Ureter (tissue), 1 donor: ENCODE measurements around the gene GATA2. TPM values are rescaled to one million over a fixed set of nuclear protein-coding genes. Genes with fewer than 3 reads are reported as not detected.

Experiments used
- DNase-seq: peaks from one replicate; pipeline ENCODE4 v3.0.0-alpha.2; 2020; ENCODE audit warnings: low spot score
- total RNA-seq: library from RNA; stranded (reverse); gene quantifications from one replicate; pipeline ENCODE4 v1.2.4, GENCODE V29; 2023
- donor health status: DM: yes; HTN: yes; CAD: no.

The GATA2 gene
- total RNA-seq: 57.8 TPM

DNA sequence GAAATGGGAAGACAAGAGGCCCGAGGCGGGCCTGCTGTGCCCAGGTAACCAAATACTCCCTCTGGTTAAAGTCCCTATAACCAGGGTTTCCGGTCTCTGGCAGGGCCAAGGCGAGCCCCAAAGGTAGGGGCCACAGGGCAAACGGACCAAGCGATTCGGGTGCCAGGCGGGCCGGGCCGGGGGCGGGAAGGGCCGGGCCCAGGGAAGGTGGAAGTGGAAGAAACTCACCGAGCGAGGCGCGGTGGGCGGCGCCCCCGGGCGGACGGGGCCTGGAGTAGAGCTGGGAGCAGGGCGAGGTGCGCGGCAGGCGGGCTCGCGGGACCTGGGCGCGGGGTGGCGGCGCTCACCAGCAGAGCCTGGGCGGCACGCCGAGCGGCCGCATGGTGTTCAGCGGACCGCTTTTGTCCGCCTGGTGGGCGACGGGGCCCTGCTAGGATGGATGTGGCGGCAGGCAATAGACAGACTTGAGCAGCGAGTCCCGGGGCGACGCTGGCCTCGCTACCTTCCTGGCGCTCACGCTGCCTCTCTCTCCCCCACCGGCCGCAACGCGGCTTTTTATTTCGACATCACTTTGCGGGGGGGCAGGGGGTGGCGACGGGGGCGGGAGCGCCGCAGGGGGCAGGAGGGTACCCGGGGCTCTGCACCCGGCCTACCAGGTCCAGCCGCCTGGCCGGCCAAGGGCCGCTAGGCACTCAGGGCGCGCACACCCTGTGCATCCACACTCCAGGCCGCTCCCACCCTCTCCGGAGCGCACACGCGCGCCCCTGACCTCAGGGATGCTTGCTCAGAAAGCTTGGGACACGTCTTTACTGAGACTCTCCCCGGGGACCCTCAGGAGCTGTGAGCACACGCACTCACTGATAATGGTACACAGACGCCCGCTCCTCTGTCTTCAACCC, at the start of gene GATA2:
TSS of gene GATA2 (minus strand) at position 531 of the 899 bp plus-strand sequence. CDS start 6,170 bp downstream, outside the sequence.
- peak; percentile 65 for DNase-seq

DNA sequence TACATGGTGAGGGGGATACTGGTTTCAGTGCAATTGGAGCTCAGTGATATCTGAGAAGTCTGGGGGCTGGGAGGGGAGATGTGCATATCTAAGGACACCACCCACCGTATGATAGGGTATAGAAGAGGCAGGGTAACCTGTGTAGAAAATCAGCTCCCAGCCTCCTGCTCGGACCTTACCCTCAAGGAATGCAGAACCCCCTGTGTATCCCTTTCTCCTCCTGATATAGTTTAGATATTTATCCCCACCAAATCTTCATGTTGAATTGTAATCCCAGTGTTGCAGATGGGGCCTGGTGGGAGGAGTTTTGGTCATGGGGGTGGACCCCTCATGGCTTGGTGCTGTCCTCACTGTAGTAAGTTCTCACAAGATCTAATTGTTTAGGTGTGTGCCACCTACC, 48.2 kb upstream of the GATA2 start:
- DNase-seq: no peak

DNA sequence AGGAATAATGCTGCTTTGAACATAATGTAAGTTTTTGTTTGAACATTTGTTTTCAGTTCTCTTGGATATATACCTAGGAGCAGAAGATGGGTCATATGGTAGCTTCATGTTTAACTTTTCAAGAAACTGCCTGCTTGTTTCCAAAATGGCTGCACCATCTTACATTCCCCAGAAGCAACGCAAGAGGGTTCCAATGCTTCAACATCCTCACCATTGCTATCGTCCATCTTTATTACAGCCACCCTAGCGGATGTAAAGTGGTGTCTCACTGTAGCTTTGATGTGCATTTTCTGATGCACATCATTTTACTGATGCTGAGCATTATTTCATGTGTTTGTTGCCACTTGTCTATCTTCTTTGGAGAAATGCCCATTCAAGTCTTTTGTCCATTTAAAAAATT, 46.4 kb upstream of the GATA2 start:
- DNase-seq: no peak

DNA sequence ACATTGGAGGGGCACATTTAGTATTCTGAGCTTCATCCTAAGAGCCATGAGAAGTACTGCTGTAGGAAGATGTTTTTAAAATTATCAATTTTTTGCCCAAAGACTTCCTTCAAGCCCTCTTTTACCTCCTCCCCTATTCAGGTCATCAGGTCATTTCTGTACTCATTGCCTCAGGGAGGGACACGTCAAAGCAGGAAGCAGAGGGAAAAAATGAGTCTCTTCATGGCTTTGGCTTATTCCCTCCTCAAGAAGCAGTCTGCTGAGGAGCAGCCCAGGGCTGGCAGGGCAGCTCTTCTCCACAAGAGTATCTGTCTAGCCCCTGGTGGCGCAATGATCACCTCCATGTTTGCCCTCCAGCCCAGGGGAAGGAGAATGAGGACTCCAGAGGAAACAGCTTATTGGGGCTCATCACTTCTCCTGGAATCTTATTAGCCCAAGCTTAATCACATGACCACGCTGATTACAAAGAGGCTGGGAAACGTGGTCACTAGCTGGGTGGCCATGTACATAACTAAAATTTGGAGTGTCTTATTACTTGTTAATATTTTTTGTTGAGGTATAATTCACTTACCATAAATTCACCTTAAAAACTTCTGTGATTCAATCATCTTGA, 44.2 kb upstream of the GATA2 start:
- DNase-seq: no peak

DNA sequence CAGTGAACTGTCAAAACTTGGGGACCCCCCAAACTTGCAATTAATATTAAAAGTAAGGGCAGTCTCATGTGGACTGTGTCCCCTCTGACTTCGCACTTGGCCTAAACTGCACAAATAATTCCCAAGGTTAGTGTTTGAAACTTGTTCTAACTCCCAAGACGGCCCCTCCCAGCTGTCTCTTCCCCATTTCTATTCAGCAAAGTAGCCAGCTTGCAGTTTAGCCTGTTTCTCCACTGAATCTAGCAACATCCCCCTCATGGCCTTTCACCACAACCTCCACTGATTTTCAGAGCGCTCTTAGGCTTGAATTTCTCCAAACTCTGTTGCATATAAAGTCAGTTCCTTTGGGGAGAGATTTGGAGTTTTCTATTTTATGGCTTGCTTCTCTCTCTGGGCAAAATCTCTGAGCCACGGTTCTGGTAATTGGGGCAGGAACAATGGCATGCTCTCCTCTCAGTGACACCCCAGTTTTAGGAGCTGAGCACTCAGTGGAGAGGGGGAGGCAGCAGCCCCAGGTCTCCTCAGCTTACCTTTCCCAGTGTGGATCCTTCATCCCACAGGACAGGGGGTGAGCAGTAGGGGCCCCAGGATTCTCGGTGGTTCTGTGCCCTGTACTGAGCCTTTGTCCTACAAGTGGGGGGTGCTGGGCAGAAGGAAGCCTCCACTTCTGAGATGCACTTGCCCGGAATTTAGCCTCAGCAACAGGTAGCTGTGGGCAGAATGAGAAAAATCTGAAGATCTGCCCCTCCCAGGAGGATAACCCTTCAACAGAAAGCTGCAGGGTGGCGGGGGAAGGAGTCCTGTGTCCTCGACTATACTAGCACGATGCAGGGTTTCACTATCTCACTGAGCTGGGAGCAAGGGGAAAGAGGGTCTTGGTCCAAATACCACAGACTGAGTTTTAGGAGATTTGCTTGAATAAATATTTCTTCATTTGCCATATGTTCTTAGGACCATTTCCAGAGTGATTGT, 39.3 kb upstream of the GATA2 start:
- DNase-seq: no peak

DNA sequence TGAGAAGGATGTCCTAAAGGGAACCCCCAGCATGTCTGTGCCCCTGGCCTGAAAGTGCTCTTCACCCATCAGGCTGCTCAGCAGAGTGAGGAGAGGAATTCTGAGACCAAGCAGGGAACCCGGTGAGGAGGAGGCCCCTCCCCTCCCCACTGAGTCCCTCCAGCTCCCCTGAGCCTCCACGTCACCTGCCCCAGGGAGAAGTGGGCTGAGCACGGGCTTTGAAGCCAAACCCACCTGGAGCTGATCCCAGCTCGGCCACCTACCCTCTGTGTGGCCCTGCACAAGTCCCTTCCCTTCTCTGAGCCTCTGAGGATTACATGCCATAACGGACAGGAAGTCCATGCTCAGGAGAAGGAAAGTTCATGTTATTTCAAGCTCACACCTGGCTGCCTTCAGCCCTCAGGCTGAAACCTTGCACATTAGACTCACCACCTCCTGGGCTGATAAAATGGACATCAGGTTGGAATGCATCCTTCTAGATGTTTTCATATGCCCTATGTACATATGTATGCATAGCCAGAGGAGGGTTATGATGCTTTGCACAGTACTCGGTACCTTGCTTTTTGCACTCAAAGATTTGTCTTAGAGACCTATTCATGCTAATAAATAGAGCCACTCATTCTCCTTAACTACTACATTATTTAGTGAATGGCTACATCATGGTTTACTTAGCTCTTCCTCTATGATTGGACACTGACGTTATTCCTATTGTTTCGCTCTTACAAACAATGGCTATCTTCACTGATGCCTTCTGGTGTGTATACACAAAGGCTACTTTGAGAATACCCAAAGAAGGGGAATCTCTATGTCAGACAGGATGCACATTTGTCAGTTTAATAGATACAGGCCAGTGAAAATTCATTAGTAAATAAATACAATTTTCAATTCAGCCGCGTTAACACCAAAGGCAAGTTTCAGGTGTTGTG, 31.6 kb upstream of the GATA2 start:
- no peak for DNase-seq

DNA sequence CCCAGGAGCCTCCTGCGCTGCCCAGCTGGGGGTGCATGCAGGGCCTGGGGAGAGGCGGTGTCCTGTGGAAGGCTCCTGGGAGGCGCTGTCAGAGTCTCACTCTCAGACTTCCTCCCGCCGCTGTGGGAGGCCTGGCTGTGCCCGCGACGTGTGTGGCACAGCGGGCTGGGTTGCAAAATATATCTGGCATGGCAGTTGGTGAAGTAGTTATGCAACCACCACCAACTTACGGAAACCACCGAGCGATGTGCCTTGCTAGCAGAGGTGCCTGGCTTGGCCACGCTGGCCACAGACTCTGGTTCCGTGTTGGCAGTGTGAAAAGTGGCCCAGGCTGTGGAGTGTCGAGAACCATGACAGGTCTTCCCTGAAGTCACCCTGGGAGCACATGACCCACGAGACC, 30.6 kb upstream of the GATA2 start:
- DNase-seq: no peak

DNA sequence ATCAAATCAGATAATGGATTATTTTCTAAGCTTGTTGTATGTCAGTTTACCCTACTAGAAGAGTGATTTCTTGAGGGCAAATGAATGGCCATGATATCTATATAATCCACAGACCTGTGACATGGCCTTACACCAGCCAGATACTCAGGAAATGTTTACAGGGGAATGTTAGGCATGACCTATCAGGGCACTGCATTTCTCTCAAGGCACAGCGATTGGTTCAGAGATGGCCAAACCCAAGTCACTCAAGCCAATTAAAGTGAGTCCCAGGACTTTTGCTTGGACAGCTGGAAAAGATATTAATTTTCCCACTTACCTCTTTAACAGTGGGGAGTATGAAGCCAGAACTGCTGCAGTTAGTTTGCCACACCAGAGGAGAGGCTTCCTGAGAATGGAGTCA, 28.7 kb upstream of the GATA2 start:
- no peak for DNase-seq

DNA sequence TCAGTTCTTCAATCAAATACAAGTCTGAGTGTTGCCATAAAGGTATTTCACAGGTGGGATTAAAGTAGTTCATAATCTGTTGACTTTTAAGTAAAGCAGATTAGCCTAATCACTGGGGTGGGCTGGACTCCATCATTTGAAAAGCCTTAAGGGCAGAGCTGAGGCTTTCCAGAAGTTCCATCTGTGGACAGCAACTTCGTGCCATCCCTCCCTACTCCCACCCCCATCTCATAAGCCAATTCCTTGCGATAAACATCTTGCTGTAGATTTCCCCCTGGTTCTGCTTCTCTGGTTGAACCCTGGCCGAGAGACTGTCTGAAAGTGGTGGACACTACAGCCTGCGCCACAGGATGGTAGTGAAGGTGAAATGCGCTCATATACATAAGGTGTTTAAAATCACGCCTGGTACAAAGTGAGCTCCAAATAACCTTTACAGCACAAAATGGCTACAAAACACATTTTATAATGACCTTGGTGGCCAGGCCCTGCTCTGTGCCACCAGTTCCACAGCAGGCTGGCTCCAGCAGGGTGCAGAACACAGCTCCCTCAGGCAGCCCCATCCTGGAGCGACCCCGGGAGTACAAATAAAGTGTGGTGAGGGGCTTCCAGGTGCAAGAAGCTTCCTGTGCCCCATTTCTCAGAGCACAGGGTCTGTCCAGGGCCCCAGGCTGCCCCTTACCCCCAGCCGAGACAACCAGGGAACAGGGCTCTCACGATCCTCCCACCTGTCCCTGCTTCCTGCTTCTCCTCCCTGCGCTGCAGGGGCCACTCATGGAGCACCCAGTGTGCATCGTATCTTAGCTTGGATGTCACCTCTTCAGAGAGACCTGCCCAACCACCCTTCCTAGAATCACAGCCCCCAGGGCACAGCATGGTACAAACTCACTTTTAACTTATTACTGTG, 25.8 kb upstream of the GATA2 start:
- DNase-seq: no peak

DNA sequence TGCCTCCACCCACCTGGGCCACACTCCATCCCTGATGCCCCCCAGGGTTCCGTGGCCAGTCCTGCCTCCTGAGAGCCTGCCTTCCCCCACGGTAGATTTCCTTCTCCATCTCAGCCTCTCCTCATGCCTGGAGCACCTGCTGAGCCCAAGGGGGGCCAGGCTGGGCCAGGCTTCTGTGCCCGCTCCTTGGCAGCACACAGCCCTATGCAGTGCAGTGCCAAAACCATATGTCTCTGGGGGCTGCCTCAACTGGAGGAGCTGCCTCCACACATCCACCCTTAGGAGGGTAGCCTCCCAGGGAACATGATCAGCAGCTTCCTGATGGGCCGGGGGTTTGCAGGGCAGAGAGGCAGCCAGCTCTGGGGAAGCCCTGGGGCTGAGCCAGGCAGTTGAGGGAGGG, 24.6 kb upstream of the GATA2 start:
- no peak for DNase-seq

DNA sequence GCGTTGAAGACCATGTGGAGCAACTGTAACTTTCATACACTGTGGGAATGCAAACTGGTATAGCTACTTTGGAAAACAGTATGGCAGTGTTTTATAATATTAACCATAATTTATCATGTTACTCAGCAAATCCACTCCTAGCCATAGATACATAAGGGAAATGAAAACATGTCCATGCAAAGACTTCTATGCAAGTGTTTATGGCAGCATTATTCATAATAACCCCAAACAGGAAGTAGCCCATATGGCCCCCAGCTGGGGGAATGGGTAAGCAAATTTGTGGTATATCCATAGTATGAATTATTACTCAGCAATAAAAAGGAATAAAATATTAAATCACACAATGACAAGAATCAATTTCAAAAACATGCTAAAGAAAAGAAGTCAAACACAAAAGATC, 23.0 kb upstream of the GATA2 start:
- no peak for DNase-seq

DNA sequence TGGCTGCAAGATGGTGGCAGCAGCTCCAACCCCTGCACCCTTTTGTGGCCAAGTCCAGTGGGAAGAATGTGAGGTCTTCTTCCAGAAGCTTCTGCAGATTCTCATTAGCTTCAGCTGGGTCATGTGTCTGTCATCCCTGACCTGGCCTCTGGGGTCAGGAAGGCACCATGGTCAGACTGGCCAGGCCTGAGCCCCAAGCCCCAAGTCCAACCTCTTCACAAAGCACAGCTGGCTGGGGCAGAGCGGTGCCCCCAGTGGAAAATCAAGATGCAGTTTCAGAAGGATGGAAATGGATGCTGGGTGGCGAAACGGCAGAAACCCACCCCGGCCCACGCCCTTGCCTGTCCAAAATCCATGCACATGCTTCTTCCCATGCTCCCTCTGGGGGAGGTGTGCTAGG, 15.9 kb upstream of the GATA2 start:
- DNase-seq: no peak

DNA sequence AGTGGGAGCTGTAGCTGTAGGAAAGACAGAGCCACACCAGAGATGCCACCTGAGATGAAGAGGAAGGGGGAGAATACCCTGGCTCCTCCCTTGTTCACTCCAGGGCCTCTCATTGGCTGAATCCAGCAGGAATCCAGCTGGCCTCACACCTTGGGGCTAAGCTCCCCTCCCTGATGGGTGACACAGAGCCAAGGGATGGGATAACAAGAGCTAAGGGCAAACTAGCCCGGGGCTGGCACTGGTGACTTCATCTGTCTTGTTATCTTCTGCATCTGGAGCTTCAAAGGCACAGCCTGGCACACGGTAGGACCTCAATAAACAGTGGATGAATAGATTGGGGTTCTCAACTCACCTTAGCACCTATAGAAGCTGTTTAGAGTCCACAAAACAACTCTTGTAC, 13.8 kb upstream of the GATA2 start:
- DNase-seq: no peak

DNA sequence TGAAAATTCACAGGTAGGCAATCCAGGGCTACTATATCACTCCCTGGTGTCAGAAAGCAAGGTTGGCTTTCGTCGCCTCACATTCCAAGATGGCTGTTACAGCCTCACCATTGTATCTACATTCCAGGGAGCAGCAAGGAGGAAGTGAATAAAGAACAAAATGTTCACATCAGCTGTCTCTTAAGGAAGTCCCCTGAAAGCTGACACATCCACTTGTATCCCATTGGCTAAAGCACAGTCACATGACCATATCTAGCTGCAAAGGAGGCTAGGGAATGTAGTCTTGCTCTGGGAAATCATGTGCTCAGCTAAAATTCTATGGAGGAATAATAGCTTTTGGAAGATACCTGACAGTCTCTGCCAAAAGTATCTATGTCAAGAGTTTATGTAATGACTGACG, 12.8 kb upstream of the GATA2 start:
- DNase-seq: no peak

DNA sequence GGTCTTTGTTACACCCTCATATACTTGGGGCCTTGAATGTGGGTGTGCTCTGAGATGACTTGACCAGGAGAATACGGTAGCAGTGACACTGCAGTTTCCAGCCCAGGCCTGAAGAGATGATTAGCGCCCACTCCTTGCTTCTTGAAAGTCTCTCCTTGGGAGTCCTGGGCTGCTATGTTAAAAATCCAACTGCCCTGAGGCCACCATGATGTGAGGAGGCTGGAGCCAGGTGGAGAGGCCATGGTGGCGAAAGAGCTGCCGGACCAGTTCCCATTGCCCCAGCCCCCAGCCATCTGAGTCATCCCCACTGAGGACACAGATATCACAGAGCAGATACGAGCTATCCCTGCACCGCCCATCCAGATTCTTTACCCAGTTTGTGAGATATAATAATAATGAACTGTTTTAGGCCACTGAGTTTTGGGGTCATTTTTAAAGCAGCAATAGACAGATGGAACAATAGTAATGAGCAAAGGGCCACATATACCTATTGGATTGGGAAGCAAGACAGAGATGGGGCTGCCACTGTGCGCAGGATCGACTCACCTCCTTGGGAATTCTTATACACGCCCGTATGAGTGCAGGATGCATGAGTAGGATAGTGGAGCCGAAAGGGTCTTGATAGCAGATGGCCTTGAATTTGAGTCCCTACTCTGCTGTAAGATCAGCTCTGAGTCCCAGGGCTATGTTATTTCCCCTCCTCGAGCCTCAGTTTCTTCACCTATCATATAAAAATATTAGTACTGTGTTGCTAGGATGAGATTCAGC, 12.1 kb upstream of the GATA2 start:
- no peak for DNase-seq

DNA sequence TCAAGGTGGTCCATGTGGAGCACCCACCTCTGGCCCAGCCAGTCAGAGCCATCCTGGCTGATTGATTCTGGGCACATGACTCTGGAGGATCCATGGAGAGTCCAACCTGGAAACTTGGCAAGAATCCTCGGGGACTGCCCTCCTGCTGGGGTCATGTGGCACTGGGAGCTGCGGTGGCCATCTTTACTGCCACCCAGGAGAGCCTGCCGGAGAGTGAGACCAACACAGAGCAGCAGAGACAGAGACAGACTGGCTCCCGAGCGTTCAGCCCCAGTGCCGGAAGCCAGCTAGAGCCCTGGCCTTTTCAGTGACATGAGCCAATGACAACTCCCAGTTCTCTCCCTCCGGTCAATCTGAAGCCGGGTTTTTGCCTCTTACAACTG, 11.5 kb upstream of the GATA2 start:
- no peak for DNase-seq

DNA sequence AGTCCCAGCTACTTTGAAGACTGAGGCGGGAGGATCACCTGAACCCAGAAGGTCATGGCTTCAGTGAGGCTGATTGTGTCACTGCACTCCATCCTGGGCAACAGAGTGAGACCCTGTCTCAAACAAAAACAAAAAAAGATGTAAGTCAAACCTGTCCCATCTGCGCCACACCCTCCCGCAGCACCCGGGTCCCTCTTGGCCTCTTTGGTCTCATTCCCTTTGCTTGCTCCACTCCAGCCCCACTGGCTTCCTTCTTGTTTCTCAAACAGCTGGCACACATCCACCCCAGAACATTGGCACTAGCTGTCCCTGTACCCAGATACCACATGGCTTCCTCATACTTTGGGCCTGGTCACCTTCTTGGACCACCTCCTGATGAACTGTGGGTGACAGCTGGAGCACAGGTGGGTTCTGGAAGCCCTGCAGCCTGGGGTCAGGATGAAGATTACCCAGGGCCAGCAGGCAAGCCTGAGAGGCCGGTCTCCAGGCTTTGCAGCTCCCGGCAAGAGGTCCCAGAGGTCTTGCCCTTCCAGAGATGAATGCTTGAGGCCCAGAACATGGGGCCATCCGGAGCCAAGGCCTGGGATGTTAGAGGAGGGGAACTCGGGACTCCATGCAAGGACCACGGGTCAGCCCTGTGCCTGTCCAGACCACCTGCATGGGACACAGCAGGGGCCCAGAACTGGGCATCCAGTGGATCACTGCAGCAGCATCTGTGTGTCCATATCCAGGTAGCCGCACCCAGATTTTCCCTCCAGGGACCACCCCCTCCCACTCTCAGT, 10.9 kb upstream of the GATA2 start:
- no peak for DNase-seq

DNA sequence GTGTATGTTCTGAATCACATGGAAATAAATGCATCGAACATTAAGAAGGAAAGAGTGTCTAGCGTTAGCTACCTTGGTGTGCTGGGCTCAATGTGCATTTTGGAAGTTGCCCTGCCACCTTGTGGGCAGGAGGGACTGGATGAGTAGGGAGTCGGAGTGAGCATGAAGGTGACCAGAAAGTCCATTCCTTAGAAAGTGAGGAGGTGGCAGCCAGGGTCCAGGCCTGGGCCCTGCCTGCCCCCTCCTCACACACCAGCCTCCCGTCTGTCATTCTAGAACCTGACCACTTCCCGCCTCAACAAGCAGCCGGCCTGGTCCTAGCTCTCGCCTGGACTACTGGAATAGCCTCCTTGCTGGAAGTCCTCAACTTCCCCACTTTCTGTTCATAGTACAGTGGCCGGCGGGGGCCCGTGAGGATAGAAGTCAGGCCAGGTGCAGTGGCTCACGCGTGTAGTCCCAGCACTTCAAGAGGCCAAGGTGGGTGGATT, 10.2 kb upstream of the GATA2 start:
- no peak for DNase-seq
